K562 (cell line): ENCODE measurements around the gene AP4S1. TPM values are rescaled to one million over a fixed set of nuclear protein-coding genes. Genes with fewer than 3 reads are reported as not detected.

ENCODE experiments used
- ATAC-seq: fragments of 200-7000 bp; cut with Tn5 transposase; 3 replicates; pipeline ENCODE4 v1.9.1; 2020; ENCODE audit warnings: moderate library complexity
- BruUV-seq: library from RNA; stranded (reverse); fragments of 400-500 nt; replicated peaks from 2 replicates; lab custom pipeline; 2021; lab: Mats Ljungman, UMichigan
- CTCF ChIA-PET: fragments of 300-600 bp; formaldehyde crosslinking; extraction: SDS; loops from one replicate; lab custom pipeline; 2021; ENCODE audit warnings: low intra/inter-chr PET ratio; lab: Yijun Ruan, JAX
- POLR2A ChIA-PET: fragments of 300-600, 350-650 bp; sonication (Branson Sonifier 250); formaldehyde crosslinking; extraction: SDS; loops from one replicate; lab custom pipeline; 2021; ENCODE audit warnings: antibody characterized with exemption, inconsistent platforms; lab: Yijun Ruan, JAX
- DNase-seq, 4 experiments: peaks; one replicate each; pipeline versions ENCODE4 v3.0.0 to v3.0.0-alpha.2; 2011 to 2018; ENCODE audit warnings: low spot score in 3 of 4, mixed read lengths in 3 of 4; ENCODE audit errors: extremely low read depth in 1 of 4
- FAIRE-seq: peaks from 2 replicates; lab custom pipeline; 2011; peaks lifted over from hg19 to GRCh38; lab: Jason Lieb, UNC
- H2AFZ ChIP-seq: 2 replicates; pipeline ENCODE4 v1.6.0; 2011; ENCODE audit warnings: low read depth, low read length, control low read depth, inconsistent platforms
- H3K27ac ChIP-seq: fragments of 200-600 bp; 3 replicates; pipeline ENCODE4 v1.8.0; 2011; ENCODE audit warnings: low read depth, mild to moderate bottlenecking, control low read depth, inconsistent platforms, low read length, moderate library complexity, mixed read lengths; ENCODE audit errors: extremely low read depth
- H3K27me3 ChIP-seq, 2 experiments: fragments of 300-600 bp in 1 of 2; 2 replicates in 1 of 2; 3 replicates in 1 of 2; pipeline versions ENCODE4 v1.6.0 to v1.8.0; 2011; ENCODE audit warnings: inconsistent platforms in 2 of 2, low read length in 2 of 2, mild to moderate bottlenecking in 1 of 2, mixed read lengths in 1 of 2, moderate library complexity in 1 of 2; ENCODE audit not compliant: control insufficient read depth in 2 of 2, insufficient read depth in 2 of 2
- H3K36me3 ChIP-seq: fragments of 300-600 bp; 3 replicates; pipeline ENCODE4 v1.8.0; 2011; ENCODE audit warnings: mild to moderate bottlenecking, low read length, inconsistent platforms; ENCODE audit not compliant: control insufficient read depth, insufficient read depth
- H3K4me1 ChIP-seq, 2 experiments: fragments of 200-600 bp in 1 of 2; replicated peaks in 1 of 2; 2 replicates in 1 of 2; 3 replicates in 1 of 2; pipeline versions ENCODE4 v1.5.1 to v1.8.0; 2011; ENCODE audit warnings: inconsistent platforms in 2 of 2, low read length in 2 of 2, mild to moderate bottlenecking in 1 of 2, mixed read lengths in 1 of 2, moderate library complexity in 1 of 2; ENCODE audit not compliant: control insufficient read depth in 2 of 2, insufficient read depth in 2 of 2
- H3K4me2 ChIP-seq: 2 replicates; pipeline ENCODE4 v1.6.1; 2011; ENCODE audit warnings: low read length, control low read depth, inconsistent platforms, mixed read lengths; ENCODE audit not compliant: insufficient read depth
- H3K4me3 ChIP-seq: fragments of 200-600 bp; sonication (generic), shearing (Covaris generic); 2 replicates; pipeline ENCODE4 v1.5.1; 2016; ENCODE audit warnings: control low read depth, inconsistent platforms
- H3K79me2 ChIP-seq: fragments of 200-600 bp; 3 replicates; pipeline ENCODE4 v1.8.0; 2011; ENCODE audit warnings: low read length, inconsistent platforms; ENCODE audit not compliant: control insufficient read depth, insufficient read depth
- H3K9ac ChIP-seq, 2 experiments: 2 replicates each; pipeline versions ENCODE4 v1.6.0 to v1.6.1; 2011; ENCODE audit warnings: low read depth in 2 of 2, low read length in 2 of 2, control low read depth in 1 of 2, inconsistent platforms in 1 of 2, mild to moderate bottlenecking in 1 of 2, mixed read lengths in 1 of 2; ENCODE audit not compliant: insufficient read depth in 1 of 2
- H3K9me1 ChIP-seq: one replicate; pipeline ENCODE4 v1.6.0; 2011; ENCODE audit warnings: inconsistent platforms, mild to moderate bottlenecking, low read length, moderate library complexity; ENCODE audit not compliant: control insufficient read depth, insufficient read depth
- H3K9me3 ChIP-seq: replicated peaks from 2 replicates; pipeline ENCODE4 v1.5.1; 2011; ENCODE audit warnings: low read depth, low read length, inconsistent platforms; ENCODE audit not compliant: control insufficient read depth, insufficient read depth
- H4K20me1 ChIP-seq: replicated peaks from 2 replicates; pipeline ENCODE4 v1.6.1; 2011; ENCODE audit warnings: low read length, inconsistent platforms, mixed read lengths; ENCODE audit not compliant: control insufficient read depth, insufficient read depth
- BRCA1 ChIP-seq, 2 experiments: fragments of 450-650 bp in 1 of 2; sonication (generic) in 1 of 2; formaldehyde crosslinking in 1 of 2; IDR thresholded peaks; 2 replicates each; pipeline versions ENCODE4 v1.5.0 to v1.6.1; 2017 to 2020; ENCODE audit warnings: mild to moderate bottlenecking in 1 of 2, missing genetic modification reagents in 1 of 2
- CCNT2 ChIP-seq: IDR thresholded peaks from 2 replicates; pipeline ENCODE4 v1.6.1; 2011; ENCODE audit warnings: borderline replicate concordance, low read depth, mild to moderate bottlenecking, moderate library complexity, mixed read lengths, low read length; ENCODE audit not compliant: insufficient read length; ENCODE audit errors: extremely low read depth
- DEAF1 ChIP-seq: fragments of 450-650 bp; formaldehyde crosslinking; IDR thresholded peaks from 2 replicates; pipeline ENCODE4 v1.4.0; 2020; ENCODE audit warnings: mild to moderate bottlenecking, moderate library complexity
- ERF ChIP-seq: fragments of 450-650 bp; formaldehyde crosslinking; IDR thresholded peaks from 2 replicates; pipeline ENCODE4 v1.4.0; 2020; ENCODE audit warnings: mild to moderate bottlenecking, mixed read lengths
- FOSL1 ChIP-seq: fragments of 200-800 bp; sonication (Bioruptor generic); conservative IDR thresholded peaks from 2 replicates; pipeline ENCODE4 v1.6.1; 2016; ENCODE audit warnings: missing genetic modification characterization, missing compliant biosample characterization
- FOXP1 ChIP-seq: sonication (generic); formaldehyde crosslinking; IDR thresholded peaks from 2 replicates; pipeline ENCODE4 v1.8.0; 2022; ENCODE audit warnings: mild to moderate bottlenecking, missing genetic modification reagents
- ZNF316 ChIP-seq: fragments of 450-650 bp; IDR thresholded peaks from 2 replicates; pipeline ENCODE4 v1.6.1; 2016
- WGBS: fragments of 100-300 bp; shearing (Covaris generic); methylation state at CpG from one replicate; pipeline ENCODE4 v1.1.6; 2016; ENCODE audit warnings: low coverage, mixed read lengths; ENCODE audit not compliant: insufficient coverage; ENCODE audit errors: missing lambda C conversion rate; 5-methylcytosine and 5-hydroxymethylcytosine counted together
- in situ Hi-C: fragments of 300-500 bp; cut with MboI; formaldehyde crosslinking; loops from 4 replicates; pipeline ENCODE4 v1.15.0; 2018; ENCODE audit warnings: inconsistent platforms, mixed read lengths
- intact Hi-C: fragments of 100-400 bp; cut with micrococcal nuclease; formaldehyde crosslinking; loops from 2 replicates; pipeline ENCODE4 v1.14.2; 2022
- polyA plus RNA-seq, 8 experiments: library from polyadenylated mRNA; depleted of rRNA in 4 of 8; stranded (reverse) in 5 of 8; unstranded in 3 of 8; fragments of >200 nt; fragmentation: Nextera tagmentation in 2 of 8; fragmentation: Illumina TruSeq in 1 of 8; extraction: Ambion mirVana in 2 of 8; extraction: Trizol in 1 of 8; gene quantifications; 2 replicates each; pipeline versions ENCODE4 v1.2.1 to v1.2.3, GENCODE V29; 2011 to 2014; ENCODE audit warnings: inconsistent platforms in 1 of 8, missing spikeins in 1 of 8
- total RNA-seq, 7 experiments: library from RNA; depleted of rRNA in 6 of 7; stranded (reverse); fragments of >200 nt in 6 of 7; fragmentation: Illumina TruSeq in 2 of 7; extraction: Trizol in 2 of 7; gene quantifications; 2 replicates each; pipeline versions ENCODE4 v1.2.1 to v1.2.3, GENCODE V29; 2011 to 2021; ENCODE audit warnings: low replicate concordance in 1 of 7
- TF ChIP-seq, protein P1 (sequence below), 2 experiments: fragments of 450-650 bp in 1 of 2; sonication (generic) in 1 of 2; formaldehyde crosslinking in 1 of 2; IDR thresholded peaks in 1 of 2; conservative IDR thresholded peaks in 1 of 2; 2 replicates each; pipeline versions ENCODE4 v1.6.1 to v1.8.1; 2016 to 2023; ENCODE audit warnings: mild to moderate bottlenecking in 2 of 2, moderate library complexity in 2 of 2, inconsistent platforms in 1 of 2, missing genetic modification reagents in 1 of 2

AP4S1 gene
- total and polyA plus RNA-seq, 9 of the 15 experiments (the other 6 are each of a cell fraction or from before 2014, with no cell fraction given) = 3.7 to 7.8 (median 5.9) TPM

DNA sequence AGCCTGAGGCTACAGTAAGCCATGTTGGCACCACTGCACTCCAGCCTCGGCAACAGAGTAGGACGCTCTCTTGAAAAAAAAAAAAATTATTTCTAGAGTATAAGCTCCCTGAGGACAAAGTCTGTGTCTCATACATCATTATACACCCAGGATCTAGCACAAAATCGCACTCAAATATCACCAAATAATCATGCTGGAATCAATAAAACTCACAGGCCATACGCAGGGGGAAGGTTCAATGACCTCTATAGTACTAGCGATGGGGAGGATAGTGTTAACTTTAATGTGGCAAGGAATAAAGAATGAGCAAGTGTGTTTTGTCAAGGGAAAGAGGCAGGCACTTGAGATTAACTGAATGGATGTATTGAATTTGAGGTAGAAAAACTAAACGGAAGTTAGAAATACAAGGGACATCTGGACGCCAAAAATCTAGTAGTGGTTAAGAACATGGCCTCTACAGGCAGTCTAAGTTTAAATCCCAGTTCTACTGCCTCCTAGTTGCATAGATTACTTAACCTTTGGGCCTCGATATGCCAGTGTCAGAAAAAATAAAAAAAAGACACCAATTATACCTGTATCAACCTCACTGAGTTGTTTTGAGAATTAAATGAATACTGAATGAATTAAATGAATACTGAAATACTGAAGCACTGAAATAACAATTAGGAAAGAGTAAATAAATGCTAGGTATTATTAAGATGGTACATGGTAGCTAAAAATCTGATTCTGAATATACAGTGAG is 4.4 kb upstream of the AP4S1 start:
- CTCF ChIA-PET = no interaction called here
- Histone ChIP-seq H3K9me1 (no peaks in the 10 kb centered on the region), H3K4me2 (no peak overlapping the region), H3K4me1 (peaks cover 0 to 4% of the 10 kb centered on the region in 2 experiments; a peak in 1 of 5 replicates), H4K20me1 (0 out of 2 replicates have a peak, but pooled peaks cover 6% of the 10 kb centered on the region), H2AFZ (no peak overlapping the region), H3K27me3 (no peaks in the 10 kb centered on the region), H3K9ac (no peak overlapping the region), H3K36me3 (peaks cover 49% of the 10 kb centered on the region), H3K9me3 (no peaks in the 10 kb centered on the region), H3K4me3 (no peak overlapping the region), H3K79me2 (peaks cover 97% of the 10 kb centered on the region), H3K27ac (no peak overlapping the region)
- in situ Hi-C loops = no loop called here
- WGBS = 95% methylated on average over 7 of the region's 8 CpGs
- no peak for FAIRE-seq
- DNase-seq = no peak
- intact Hi-C loops = no loop called here
- TF ChIP-seq, protein P1, sequence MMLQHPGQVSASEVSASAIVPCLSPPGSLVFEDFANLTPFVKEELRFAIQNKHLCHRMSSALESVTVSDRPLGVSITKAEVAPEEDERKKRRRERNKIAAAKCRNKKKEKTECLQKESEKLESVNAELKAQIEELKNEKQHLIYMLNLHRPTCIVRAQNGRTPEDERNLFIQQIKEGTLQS (IDR thresholded peaks at IDR 0.05) = no peak
- TF ChIP-seq, protein P1 (CRISPR knock-in tag; conservative IDR thresholded peaks at IDR 0.05) = no peak
- TF ChIP-seq ZNF316 = peak; percentile 58
- BruUV-seq = no TSS peak
- POLR2A ChIA-PET = interaction anchor here (0.8 kb wide), 1 partner anchor 10 kb away, joined by 3 read pairs; no protein-coding TSS in a partner anchor
- no peak for ATAC-seq

DNA sequence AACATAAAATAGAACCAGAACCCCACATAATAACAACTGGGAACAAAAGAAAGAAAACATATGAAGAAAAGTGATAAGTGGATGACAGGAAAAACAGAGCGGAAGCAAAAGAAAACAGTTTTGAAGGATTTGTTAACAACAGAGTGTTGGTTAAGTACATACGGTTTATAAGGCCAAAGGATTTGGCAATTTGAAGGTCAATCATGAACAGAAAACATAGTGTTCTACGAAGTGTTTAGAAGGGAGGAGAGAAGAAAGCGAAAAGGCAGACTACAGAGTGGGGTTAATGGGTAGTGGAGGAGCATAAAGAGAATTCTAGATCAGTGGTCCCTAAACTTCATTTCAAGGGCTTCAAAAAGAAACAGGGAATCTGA is 3.9 kb upstream of the AP4S1 start:
- BruUV-seq = no TSS peak
- DNase-seq (no peak), ATAC-seq (no peak), FAIRE-seq (no peak)
- in situ Hi-C loops = no loop called here
- Histone ChIP-seq H3K79me2 (peaks cover 94% of the 10 kb centered on the region), H3K4me2 (no peak overlapping the region), H3K4me1 (peaks cover 0 to 4% of the 10 kb centered on the region in 2 experiments; a peak in 1 of 5 replicates), H3K4me3 (no peak overlapping the region), H3K9ac (no peak overlapping the region), H3K27me3 (no peaks in the 10 kb centered on the region), H3K36me3 (peaks cover 49% of the 10 kb centered on the region), H4K20me1 (0 out of 2 replicates have a peak, but pooled peaks cover 6% of the 10 kb centered on the region), H3K9me1 (no peaks in the 10 kb centered on the region), H3K27ac (no peak overlapping the region), H2AFZ (no peak overlapping the region), H3K9me3 (no peaks in the 10 kb centered on the region)
- ChIA-PET POLR2A (no interaction called here), CTCF (no interaction called here)
- TF ChIP-seq BRCA1 (IDR thresholded peaks at IDR 0.05) (no peak), BRCA1 (CRISPR knock-in tag; IDR thresholded peaks at IDR 0.05) (no peak), FOXP1 (no peak), CCNT2 (no peak), FOSL1 (tag) (no peak), DEAF1 (no peak), ERF (CRISPR knock-in tag) (no peak)
- WGBS = 100% methylated on average over 3 of the region's 4 CpGs
- intact Hi-C loops = no loop called here
